IMR-90 (cell line): ENCODE data around the gene ART3. TPM values are rescaled to one million over a fixed set of nuclear protein-coding genes. Genes with fewer than 3 reads are reported as not detected.

Source experiments
- ATAC-seq: fragments of 200-7000 bp; cut with Tn5 transposase; 2 replicates; pipeline ENCODE4 v1.9.1; 2020; ENCODE audit warnings: low read depth, mild to moderate bottlenecking, moderate library complexity
- BruUV-seq: library from RNA; stranded (reverse); fragments of 400-500 nt; replicated peaks from 2 replicates; lab custom pipeline; 2021; lab: Mats Ljungman, UMichigan
- CTCF ChIA-PET: fragments of 300-600 bp; formaldehyde crosslinking; extraction: SDS; loops from one replicate; lab custom pipeline; 2021; ENCODE audit warnings: antibody characterized with exemption; lab: Yijun Ruan, JAX
- POLR2A ChIA-PET: fragments of 300-600 bp; sonication (Branson Sonifier 250); formaldehyde crosslinking; loops from one replicate; lab custom pipeline; 2022; ENCODE audit warnings: antibody characterized with exemption; ENCODE audit not compliant: unreplicated experiment; lab: Charles Lee
- DNase-seq: peaks from one replicate; pipeline ENCODE4 v3.0.0; 2013
- H2AFZ ChIP-seq: replicated peaks from 2 replicates; pipeline ENCODE3; 2013; ENCODE audit warnings: low read length, mild to moderate bottlenecking; ENCODE audit not compliant: poor library complexity
- H2AK5ac ChIP-seq: 2 replicates; pipeline ENCODE4 v1.6.1; 2013; ENCODE audit warnings: low read depth, low read length, inconsistent platforms
- H2AK9ac ChIP-seq: replicated peaks from 2 replicates; pipeline ENCODE3; 2013; ENCODE audit warnings: mild to moderate bottlenecking, low read depth, low read length, moderate library complexity; ENCODE audit not compliant: poor library complexity
- H2BK120ac ChIP-seq: 2 replicates; pipeline ENCODE4 v1.6.1; 2013; ENCODE audit warnings: low read depth, low read length, inconsistent platforms
- H2BK15ac ChIP-seq: 3 replicates; pipeline ENCODE4 v1.6.1; 2013; ENCODE audit warnings: low read depth, low read length, inconsistent platforms
- H2BK20ac ChIP-seq: 2 replicates; pipeline ENCODE4 v1.6.1; 2013; ENCODE audit warnings: low read depth, mild to moderate bottlenecking, inconsistent platforms, low read length, moderate library complexity
- H2BK5ac ChIP-seq: 2 replicates; pipeline ENCODE4 v1.6.1; 2013; ENCODE audit warnings: mild to moderate bottlenecking, low read depth, low read length, inconsistent platforms; ENCODE audit not compliant: poor library complexity, severe bottlenecking
- H3K14ac ChIP-seq: replicated peaks from 2 replicates; pipeline ENCODE4 v1.6.1; 2013; ENCODE audit warnings: low read depth, low read length, inconsistent platforms
- H3K18ac ChIP-seq: 2 replicates; pipeline ENCODE4 v1.6.1; 2013; ENCODE audit warnings: low read depth, low read length, control low read depth
- H3K23ac ChIP-seq: 2 replicates; pipeline ENCODE4 v1.6.1; 2013; ENCODE audit warnings: low read depth, low read length, inconsistent platforms
- H3K27ac ChIP-seq: 2 replicates; pipeline ENCODE4 v1.5.1; 2013; ENCODE audit warnings: mild to moderate bottlenecking, control low read depth, low read length; ENCODE audit not compliant: insufficient read depth
- H3K27me3 ChIP-seq: 2 replicates; pipeline ENCODE4 v1.6.1; 2013; ENCODE audit warnings: low read length; ENCODE audit not compliant: control insufficient read depth, insufficient read depth
- H3K36me3 ChIP-seq: 2 replicates; pipeline ENCODE4 v1.6.1; 2013; ENCODE audit warnings: low read length, mixed read lengths; ENCODE audit not compliant: control insufficient read depth, insufficient read depth
- H3K4ac ChIP-seq: 2 replicates; pipeline ENCODE4 v1.6.1; 2013; ENCODE audit warnings: low read depth, low read length, inconsistent platforms
- H3K4me1 ChIP-seq: 2 replicates; pipeline ENCODE4 v1.6.1; 2013; ENCODE audit warnings: low read length, mixed read lengths; ENCODE audit not compliant: control insufficient read depth, insufficient read depth
- H3K4me2 ChIP-seq: 2 replicates; pipeline ENCODE4 v1.6.1; 2013; ENCODE audit warnings: low read depth, mild to moderate bottlenecking, control low read depth, low read length, moderate library complexity
- H3K4me3 ChIP-seq: 2 replicates; pipeline ENCODE4 v1.5.1; 2013; ENCODE audit warnings: low read depth, mild to moderate bottlenecking, control low read depth, low read length, moderate library complexity; ENCODE audit not compliant: insufficient read depth
- H3K56ac ChIP-seq: 2 replicates; pipeline ENCODE4 v1.6.1; 2013; ENCODE audit warnings: low read length, inconsistent platforms; ENCODE audit not compliant: insufficient read depth; ENCODE audit errors: extremely low read depth
- H3K79me1 ChIP-seq, 2 experiments: 2 replicates each; pipeline ENCODE4 v1.6.1; 2013; ENCODE audit warnings: low read length in 2 of 2, inconsistent platforms in 1 of 2, low read depth in 1 of 2
- H3K9ac ChIP-seq: 2 replicates; pipeline ENCODE4 v1.6.1; 2013; ENCODE audit warnings: low read depth, low read length, control low read depth
- H3K9me1 ChIP-seq: 2 replicates; pipeline ENCODE4 v1.6.1; 2013; ENCODE audit warnings: low read length, inconsistent platforms; ENCODE audit not compliant: insufficient read depth
- H3K9me3 ChIP-seq: 2 replicates; pipeline ENCODE4 v1.6.1; 2013; ENCODE audit warnings: low read length; ENCODE audit not compliant: control insufficient read depth, insufficient read depth
- H4K20me1 ChIP-seq: 2 replicates; pipeline ENCODE4 v1.6.1; 2013; ENCODE audit warnings: low read length, inconsistent platforms; ENCODE audit not compliant: insufficient read depth
- H4K5ac ChIP-seq: 2 replicates; pipeline ENCODE4 v1.6.1; 2013; ENCODE audit warnings: mild to moderate bottlenecking, low read depth, low read length, control low read depth
- H4K8ac ChIP-seq, 2 experiments: 2 replicates each; pipeline ENCODE4 v1.6.1; 2013; ENCODE audit warnings: low read depth in 2 of 2, low read length in 2 of 2, control low read depth in 1 of 2, inconsistent platforms in 1 of 2
- H4K91ac ChIP-seq: 2 replicates; pipeline ENCODE4 v1.6.1; 2013; ENCODE audit warnings: low read depth, low read length, inconsistent platforms; ENCODE audit not compliant: insufficient read depth
- BHLHE40 ChIP-seq: fragments of 150-350 bp; IDR thresholded peaks from 2 replicates; pipeline ENCODE4 v1.6.1; 2016; ENCODE audit warnings: mild to moderate bottlenecking, low read depth, low read length
- CEBPB ChIP-seq: IDR thresholded peaks from 2 replicates; pipeline ENCODE4 v1.6.1; 2012; ENCODE audit warnings: low read depth, low read length, improper control_type of control experiment
- CHD1 ChIP-seq: IDR thresholded peaks from 2 replicates; pipeline ENCODE4 v1.6.1; 2012; ENCODE audit warnings: low read depth, low read length, improper control_type of control experiment
- FOS ChIP-seq: fragments of 150-350 bp; IDR thresholded peaks from 2 replicates; pipeline ENCODE4 v1.6.1; 2016; ENCODE audit warnings: low read depth, low read length
- MAFK ChIP-seq: IDR thresholded peaks from 2 replicates; pipeline ENCODE4 v1.6.1; 2012; ENCODE audit warnings: low read depth, low read length, improper control_type of control experiment
- MAZ ChIP-seq: IDR thresholded peaks from 2 replicates; pipeline ENCODE4 v1.6.1; 2012; ENCODE audit warnings: low read depth, mild to moderate bottlenecking, low read length, improper control_type of control experiment, moderate library complexity, borderline replicate concordance
- MXI1 ChIP-seq: IDR thresholded peaks from 2 replicates; pipeline ENCODE4 v1.6.1; 2012; ENCODE audit warnings: low read depth, mild to moderate bottlenecking, low read length, moderate library complexity, borderline replicate concordance
- NFE2L2 ChIP-seq: fragments of 150-350 bp; IDR thresholded peaks from 2 replicates; pipeline ENCODE4 v1.6.1; 2016; ENCODE audit warnings: low read depth, mild to moderate bottlenecking, low read length
- POLR2A ChIP-seq: IDR thresholded peaks from 2 replicates; pipeline ENCODE4 v1.6.1; 2012; ENCODE audit warnings: mild to moderate bottlenecking, low read depth, low read length
- RAD21 ChIP-seq: IDR thresholded peaks from 2 replicates; pipeline ENCODE4 v1.6.1; 2012; ENCODE audit warnings: low read length, improper control_type of control experiment
- RCOR1 ChIP-seq: IDR thresholded peaks from 2 replicates; pipeline ENCODE4 v1.6.1; 2012; ENCODE audit warnings: mild to moderate bottlenecking, low read length, improper control_type of control experiment; ENCODE audit not compliant: insufficient replicate concordance
- RFX5 ChIP-seq: IDR thresholded peaks from 2 replicates; pipeline ENCODE4 v1.8.0; 2012; ENCODE audit warnings: low read depth, mild to moderate bottlenecking, low read length, moderate library complexity
- WGBS, 2 experiments: methylation state at CpG; one replicate each; pipeline versions ENCODE4 v1.1.5 to v1.1.7; 2013; ENCODE audit warnings: missing lambda C conversion rate in 2 of 2; ENCODE audit not compliant: insufficient read length in 1 of 2; ENCODE audit errors: extremely low coverage in 2 of 2; 5-methylcytosine and 5-hydroxymethylcytosine counted together
- dilution Hi-C: fragments of 300-500 bp; cut with HindIII; formaldehyde crosslinking; loops from one replicate; pipeline ENCODE4 v1.14.3; 2018; ENCODE audit warnings: low sequenced_read_pairs; ENCODE audit not compliant: unreplicated experiment
- in situ Hi-C: fragments of 300-500 bp; cut with MboI; formaldehyde crosslinking; loops from 3 replicates; pipeline ENCODE4 v1.14.3; 2019; ENCODE audit warnings: low sequenced_read_pairs, inconsistent platforms, mixed read lengths
- intact Hi-C: fragments of 100-400 bp; cut with micrococcal nuclease; formaldehyde crosslinking; loops from 2 replicates; pipeline ENCODE4 v1.10.0; 2022
- polyA plus RNA-seq, 3 experiments: library from polyadenylated mRNA; depleted of rRNA; stranded (reverse); fragments of >200 nt; gene quantifications; 2 replicates each; pipeline ENCODE4 v1.2.3, GENCODE V29; 2012; ENCODE audit warnings: low replicate concordance in 1 of 3
- total RNA-seq: library from RNA; depleted of rRNA; stranded (reverse); fragments of >200 nt; gene quantifications from 2 replicates; pipeline ENCODE4 v1.2.3, GENCODE V29; 2012
- TF ChIP-seq, protein P1 (sequence below): fragments of 150-350 bp; IDR thresholded peaks from 2 replicates; pipeline ENCODE4 v1.6.1; 2016; ENCODE audit warnings: low read depth, mild to moderate bottlenecking, low read length, moderate library complexity, borderline replicate concordance
- TF ChIP-seq, protein P2 (sequence below): conservative IDR thresholded peaks from 2 replicates; pipeline ENCODE4 v1.5.1; 2012; ENCODE audit warnings: mild to moderate bottlenecking, low read depth, low read length, improper control_type of control experiment
- TF ChIP-seq, protein P3 (sequence below): fragments of 150-350 bp; IDR thresholded peaks from 2 replicates; pipeline ENCODE4 v1.6.1; 2017; ENCODE audit warnings: mild to moderate bottlenecking, antibody characterized with exemption, low read length, low read depth

ART3 gene
- total and polyA plus RNA-seq, 2 of the 4 experiments (the other 2 are of a cell fraction): 0.15 TPM; not detected in 1

DNA sequence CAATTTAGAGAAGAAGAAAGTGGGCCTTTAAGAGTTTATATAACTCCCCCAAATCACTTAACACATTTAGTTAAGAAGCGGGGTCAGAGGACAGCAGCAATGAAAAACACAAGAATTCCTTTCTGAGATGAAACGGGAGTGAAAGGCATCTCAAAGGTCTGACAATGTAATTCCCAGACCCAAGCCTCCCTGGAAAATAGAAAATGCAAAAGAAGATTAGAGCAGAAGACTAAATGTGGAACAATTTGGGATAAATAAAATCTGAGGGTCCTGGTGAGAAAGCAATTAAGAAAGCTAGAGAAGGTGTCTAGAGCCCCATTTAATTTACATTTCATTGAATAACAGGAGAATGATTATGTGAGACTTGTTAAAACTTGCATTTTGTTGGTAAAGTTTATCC, 19.1 kb upstream of the ART3 start:
- no TSS peak for BruUV-seq
- Histone ChIP-seq H4K20me1 (no peaks in the 10 kb centered on the region), H2AK9ac (no peak overlapping the region), H4K8ac (no peak overlapping the region), H4K5ac (no peak overlapping the region), H2BK15ac (no peak overlapping the region), H3K27me3 (peaks cover 13% of the 10 kb centered on the region), H2AFZ (no peak overlapping the region), H4K91ac (no peak overlapping the region), H3K4ac (no peak overlapping the region), H3K23ac (no peak overlapping the region), H3K79me1 (no peaks in the 10 kb centered on the region), H3K9me3 (no peaks in the 10 kb centered on the region), H3K4me3 (no peak overlapping the region), H2BK120ac (no peak overlapping the region), H3K14ac (no peak overlapping the region), H3K9me1 (no peaks in the 10 kb centered on the region), H3K9ac (no peak overlapping the region), H3K56ac (no peak overlapping the region), H3K4me1 (no peaks in the 10 kb centered on the region), H3K4me2 (no peak overlapping the region), H2AK5ac (no peak overlapping the region), H3K27ac (no peak overlapping the region), H2BK5ac (no peak overlapping the region), H3K36me3 (no peaks in the 10 kb centered on the region), H3K18ac (no peak overlapping the region), H2BK20ac (no peak overlapping the region)
- TF ChIP-seq CHD1 (no peak), MAFK (no peak), RAD21 (no peak), CEBPB (no peak), POLR2A (no peak), MXI1 (no peak), FOS (no peak), BHLHE40 (no peak), RFX5 (no peak), RCOR1 (no peak), NFE2L2 (no peak), MAZ (no peak)
- TF ChIP-seq, protein P1, sequence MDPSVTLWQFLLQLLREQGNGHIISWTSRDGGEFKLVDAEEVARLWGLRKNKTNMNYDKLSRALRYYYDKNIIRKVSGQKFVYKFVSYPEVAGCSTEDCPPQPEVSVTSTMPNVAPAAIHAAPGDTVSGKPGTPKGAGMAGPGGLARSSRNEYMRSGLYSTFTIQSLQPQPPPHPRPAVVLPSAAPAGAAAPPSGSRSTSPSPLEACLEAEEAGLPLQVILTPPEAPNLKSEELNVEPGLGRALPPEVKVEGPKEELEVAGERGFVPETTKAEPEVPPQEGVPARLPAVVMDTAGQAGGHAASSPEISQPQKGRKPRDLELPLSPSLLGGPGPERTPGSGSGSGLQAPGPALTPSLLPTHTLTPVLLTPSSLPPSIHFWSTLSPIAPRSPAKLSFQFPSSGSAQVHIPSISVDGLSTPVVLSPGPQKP: no peak
- TF ChIP-seq, protein P2, sequence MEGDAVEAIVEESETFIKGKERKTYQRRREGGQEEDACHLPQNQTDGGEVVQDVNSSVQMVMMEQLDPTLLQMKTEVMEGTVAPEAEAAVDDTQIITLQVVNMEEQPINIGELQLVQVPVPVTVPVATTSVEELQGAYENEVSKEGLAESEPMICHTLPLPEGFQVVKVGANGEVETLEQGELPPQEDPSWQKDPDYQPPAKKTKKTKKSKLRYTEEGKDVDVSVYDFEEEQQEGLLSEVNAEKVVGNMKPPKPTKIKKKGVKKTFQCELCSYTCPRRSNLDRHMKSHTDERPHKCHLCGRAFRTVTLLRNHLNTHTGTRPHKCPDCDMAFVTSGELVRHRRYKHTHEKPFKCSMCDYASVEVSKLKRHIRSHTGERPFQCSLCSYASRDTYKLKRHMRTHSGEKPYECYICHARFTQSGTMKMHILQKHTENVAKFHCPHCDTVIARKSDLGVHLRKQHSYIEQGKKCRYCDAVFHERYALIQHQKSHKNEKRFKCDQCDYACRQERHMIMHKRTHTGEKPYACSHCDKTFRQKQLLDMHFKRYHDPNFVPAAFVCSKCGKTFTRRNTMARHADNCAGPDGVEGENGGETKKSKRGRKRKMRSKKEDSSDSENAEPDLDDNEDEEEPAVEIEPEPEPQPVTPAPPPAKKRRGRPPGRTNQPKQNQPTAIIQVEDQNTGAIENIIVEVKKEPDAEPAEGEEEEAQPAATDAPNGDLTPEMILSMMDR: no peak
- TF ChIP-seq, protein P3, sequence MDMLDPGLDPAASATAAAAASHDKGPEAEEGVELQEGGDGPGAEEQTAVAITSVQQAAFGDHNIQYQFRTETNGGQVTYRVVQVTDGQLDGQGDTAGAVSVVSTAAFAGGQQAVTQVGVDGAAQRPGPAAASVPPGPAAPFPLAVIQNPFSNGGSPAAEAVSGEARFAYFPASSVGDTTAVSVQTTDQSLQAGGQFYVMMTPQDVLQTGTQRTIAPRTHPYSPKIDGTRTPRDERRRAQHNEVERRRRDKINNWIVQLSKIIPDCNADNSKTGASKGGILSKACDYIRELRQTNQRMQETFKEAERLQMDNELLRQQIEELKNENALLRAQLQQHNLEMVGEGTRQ: no peak
- dilution Hi-C loops: no loop called here
- ATAC-seq (no peak), DNase-seq (no peak)
- intact Hi-C loops: no loop called here
- no CpG with 5 or more reads among the region's 2 CpGs for WGBS, 2 experiments
- CTCF ChIA-PET: no interaction called here
- in situ Hi-C loops: no loop called here
- POLR2A ChIA-PET: no interaction called here
